OCI-LY7 (cell line): ENCODE measurements around the gene ST3GAL3.

Source experiments
- CTCF ChIP-seq: fragments of 200-600 bp; sonication (generic); conservative IDR thresholded peaks from 2 replicates; pipeline ENCODE4 v1.5.1; 2014; ENCODE audit warnings: mild to moderate bottlenecking, antibody characterized with exemption, low read length, moderate library complexity, mixed read lengths
- EZH2phosphoT487 ChIP-seq: fragments of 200-600 bp; sonication (generic); IDR thresholded peaks from 2 replicates; pipeline ENCODE4 v1.6.1; 2018; ENCODE audit warnings: low read depth, borderline replicate concordance, mild to moderate bottlenecking, mixed run types, antibody characterized with exemption, low read length, moderate library complexity, mixed read lengths

GRCh38 chr1:43830802-43831201, 123.5 kb downstream of the ST3GAL3 start:
- no peak for TF ChIP-seq CTCF
- no peak for TF ChIP-seq EZH2phosphoT487
